Spleen (tissue), 11 donors: Measurements from ENCODE around the gene DNAJB6. TPM values are rescaled to one million over a fixed set of nuclear protein-coding genes. Genes with fewer than 3 reads are reported as not detected.
A peak's percentile ranks its signal among the peaks of the same experiment; 100 is the strongest.

ENCODE experiments used
- DNase-seq: peaks from one replicate; pipeline ENCODE4 v3.0.0-alpha.2; 2020
- H3K27ac ChIP-seq, 8 donors: fragments of 200-600 bp; sonication (generic) in 7 of 8; 1 replicate in 4 of 8; 2 replicates in 4 of 8; pipeline versions ENCODE4 v1.5.0 to v1.8.0; 2016 to 2021; ENCODE audit warnings: inconsistent platforms in 4 of 8, mild to moderate bottlenecking in 4 of 8, moderate library complexity in 1 of 8
- H3K27me3 ChIP-seq, 7 donors: fragments of 200-600 bp; sonication (generic) in 6 of 7; replicated peaks in 1 of 7; 1 replicate in 4 of 7; 2 replicates in 3 of 7; pipeline versions ENCODE4 v1.5.0 to v1.8.0; 2016 to 2021; ENCODE audit warnings: inconsistent platforms in 3 of 7, mild to moderate bottlenecking in 1 of 7
- H3K36me3 ChIP-seq, 6 donors: fragments of 200-600 bp; sonication (generic) in 5 of 6; 1 replicate in 4 of 6; 2 replicates in 2 of 6; pipeline versions ENCODE4 v1.5.0 to v1.8.0; 2016 to 2021; ENCODE audit warnings: inconsistent platforms in 2 of 6
- H3K4me1 ChIP-seq, 6 donors: fragments of 200-600 bp; sonication (generic) in 5 of 6; 1 replicate in 3 of 6; 2 replicates in 3 of 6; pipeline versions ENCODE4 v1.5.0 to v1.8.0; 2016 to 2021; ENCODE audit warnings: inconsistent platforms in 3 of 6
- H3K4me3 ChIP-seq, 8 donors: fragments of 200-600 bp; sonication (generic) in 7 of 8; 1 replicate in 4 of 8; 2 replicates in 4 of 8; pipeline versions ENCODE4 v1.5.0 to v1.8.0; 2016 to 2021; ENCODE audit warnings: inconsistent platforms in 4 of 8, mild to moderate bottlenecking in 4 of 8, moderate library complexity in 2 of 8
- H3K9me3 ChIP-seq, 8 donors: fragments of 200-600 bp; sonication (generic) in 7 of 8; 1 replicate in 4 of 8; 2 replicates in 4 of 8; pipeline versions ENCODE4 v1.5.0 to v1.8.0; 2016 to 2021; ENCODE audit warnings: inconsistent platforms in 4 of 8
- CTCF ChIP-seq, 11 experiments: fragments of 200-600 bp in 7 of 11; fragments of 450-650 bp in 4 of 11; sonication (generic) in 4 of 11; IDR thresholded peaks in 8 of 11; conservative IDR thresholded peaks in 3 of 11; 1 replicate in 7 of 11; 2 replicates in 4 of 11; pipeline versions ENCODE4 v1.4.0 to v1.8.0; 2016 to 2021; ENCODE audit warnings: antibody characterized with exemption in 11 of 11, inconsistent platforms in 4 of 11, mild to moderate bottlenecking in 1 of 11
- POLR2A ChIP-seq, 3 donors: fragments of 450-650 bp; IDR thresholded peaks; one replicate each; pipeline ENCODE4 v1.5.1; 2017; ENCODE audit warnings: antibody characterized with exemption in 3 of 3, mild to moderate bottlenecking in 1 of 3
- POLR2AphosphoS5 ChIP-seq, 3 donors: sonication (generic); formaldehyde crosslinking; IDR thresholded peaks; one replicate each; pipeline ENCODE4 v1.5.1; 2017; ENCODE audit warnings: antibody characterized with exemption in 3 of 3
- WGBS, 5 donors: extraction: QIAGEN DNeasy Blood & Tissue Kit in 3 of 5; methylation state at CpG; one replicate each; pipeline versions ENCODE4 v1.1.5 to v1.1.7; 2013 to 2018; 5-methylcytosine and 5-hydroxymethylcytosine counted together
- intact Hi-C: fragments of 100-400 bp; cut with DNase I; formaldehyde crosslinking; loops from one replicate; pipeline ENCODE4 v1.15.0; 2023; ENCODE audit warnings: low total_unique reads
- polyA plus RNA-seq, 3 donors: library from polyadenylated mRNA; stranded (reverse); fragments of 200-250 nt; gene quantifications; one replicate each; pipeline ENCODE4 v1.2.1, GENCODE V29; 2013
- total RNA-seq, 7 donors: library from RNA; depleted of rRNA in 3 of 7; stranded (reverse); fragments of >200 nt in 3 of 7; fragmentation: NEBNext Ultra II Directional in 4 of 7; extraction: Animal tissue kit (Norgen Biotek cat#: 25700) in 4 of 7; gene quantifications; one replicate each; pipeline versions ENCODE4 v1.1.0 to v1.2.1, GENCODE V29; 2016 to 2021
- donor health status: healthy with polysubstance abuse.
- donor health status: DM: no; HTN: no; CAD: no; lungs with moderate emphysema.
- donor health status: DM: no; HTN: no; CAD: no.
- donor health status: Bipolar disorder and iron deficiency.
- donor health status: healthy.
- donor health status: DM: no; HTN: no; CAD: no.
- donor health status: DM: yes; HTN: yes; CAD: no.

DNAJB6 gene
- total and polyA plus RNA-seq, 10 donors, result 37.7 to 115 (median 92.0) TPM

DNA sequence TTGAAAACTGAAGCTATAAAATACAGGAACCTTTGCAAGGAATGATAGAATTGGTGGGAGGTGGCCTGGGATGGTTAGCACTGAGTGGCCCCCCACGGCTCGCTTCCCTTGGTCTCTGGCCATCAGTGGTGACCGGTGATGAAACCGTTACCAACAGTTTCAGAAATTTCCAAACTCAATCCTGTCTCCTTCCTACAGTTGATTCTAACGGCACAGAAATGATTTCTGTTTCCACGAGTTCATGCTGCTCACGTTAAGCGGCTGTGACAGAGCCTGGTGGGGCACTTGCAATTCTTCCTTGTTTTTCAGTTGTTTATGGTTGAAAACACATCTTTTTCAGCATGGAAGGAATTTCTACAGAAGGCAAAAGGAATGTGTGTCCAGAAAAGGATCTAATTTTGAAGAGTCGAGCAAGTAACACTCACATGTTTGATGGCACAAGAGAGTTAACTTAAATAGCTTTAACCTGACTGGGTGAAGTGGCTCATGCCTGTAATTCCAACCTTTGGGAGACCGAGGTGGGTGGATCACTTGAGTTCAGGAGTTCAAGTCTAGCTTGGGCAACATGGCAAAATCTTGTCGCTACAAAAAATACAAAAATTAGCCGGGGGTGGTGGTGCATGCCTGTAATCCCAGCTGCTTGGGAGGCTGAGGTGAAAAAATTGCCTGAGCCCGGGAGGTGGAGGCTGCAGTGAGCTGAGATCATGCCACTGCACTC lies 100.1 kb downstream of the DNAJB6 start:
- intact Hi-C loops, result no loop called here
- no peak for DNase-seq
- WGBS, 5 donors, result 64 to 75% (median 71%) methylated on average over 13 of the region's 13 CpGs

GRCh38 chr7:157437519-157438061 lies 100.8 kb downstream of the DNAJB6 start:
- peaks cover 0 to 2% (median 0%) of the 10 kb centered on the region in 7 donors for H3K27me3 ChIP-seq
- no peak for TF ChIP-seq POLR2A (IDR thresholded peaks at IDR 0.05)
- TF ChIP-seq POLR2AphosphoS5 (IDR thresholded peaks at IDR 0.05), result no peak
- TF ChIP-seq CTCF (IDR thresholded peaks at IDR 0.05 in 8 of 11, conservative IDR thresholded peaks at IDR 0.05 in 3 of 11), result no peak
- no peak overlapping the region for H3K27ac ChIP-seq
- no peaks in the 10 kb centered on the region for H3K36me3 ChIP-seq
- H3K9me3 ChIP-seq, result no peaks in the 10 kb centered on the region
- intact Hi-C loops, result no loop called here
- DNase-seq, result peak; percentile 50
- peaks cover 4 to 8% (median 6%) of the 10 kb centered on the region in 6 donors for H3K4me1 ChIP-seq
- 43 to 71% (median 63%) methylated on average over 9 of the region's 9 CpGs for WGBS, 5 donors
- no peak overlapping the region for H3K4me3 ChIP-seq

More for the DNA sequence above, 100.1 kb downstream of the DNAJB6 start:
- Histone ChIP-seq H3K9me3 (no peaks in the 10 kb centered on the region), H3K27me3 (peaks cover 0 to 8% (median 0%) of the 10 kb centered on the region in 7 donors), H3K36me3 (no peaks in the 10 kb centered on the region), H3K4me1 (peaks cover 7 to 13% (median 10%) of the 10 kb centered on the region in 6 donors), H3K4me3 (no peak overlapping the region), H3K27ac (no peak overlapping the region)
- TF ChIP-seq CTCF (IDR thresholded peaks at IDR 0.05 in 8 of 11, conservative IDR thresholded peaks at IDR 0.05 in 3 of 11) (no peak), POLR2A (IDR thresholded peaks at IDR 0.05) (no peak), POLR2AphosphoS5 (IDR thresholded peaks at IDR 0.05) (no peak)

GRCh38 chr7:157438121-157439025 lies 101.6 kb downstream of the DNAJB6 start:
- WGBS, 5 donors, result 83 to 90% (median 88%) methylated on average over 15 to 18 of the region's 18 CpGs
- no peaks in the 10 kb centered on the region for H3K36me3 ChIP-seq
- TF ChIP-seq CTCF (IDR thresholded peaks at IDR 0.05 in 8 of 11, conservative IDR thresholded peaks at IDR 0.05 in 3 of 11) (no peak), POLR2A (IDR thresholded peaks at IDR 0.05) (no peak), POLR2AphosphoS5 (IDR thresholded peaks at IDR 0.05) (no peak)
- intact Hi-C loops, result no loop called here
- peak; percentile 47 for DNase-seq
- peaks cover 0 to under 1% (median 0%) of the 10 kb centered on the region in 6 donors for H3K4me1 ChIP-seq
- no peak overlapping the region for H3K27ac ChIP-seq
- peaks cover 0 to 3% (median 0%) of the 10 kb centered on the region in 7 donors for H3K27me3 ChIP-seq
- H3K4me3 ChIP-seq, result no peak overlapping the region
- H3K9me3 ChIP-seq, result no peaks in the 10 kb centered on the region
